ENCODE measurements around the gene GALNT14.

The GALNT14 gene

GRCh38 chr2:30862054-30862651, 276.1 kb downstream of the GALNT14 start:
- DNase-seq (ENCODE audit: low read depth in 2 of 3, low spot score in 1 of 3), result peak; percentile 12 to 27 (median 21)

- DNase-seq (ENCODE audit: low read depth in 2 of 3, low spot score in 1 of 3), result no peak
Measured at GRCh38 chr2:30860726-30861125, 277.5 kb downstream of the GALNT14 start.
